Ascending aorta (tissue), 2 donors: ENCODE data around the gene SERPINA4. TPM values are rescaled to one million over a fixed set of nuclear protein-coding genes. Genes with fewer than 3 reads are reported as not detected.

ENCODE experiments used
- DNase-seq, 2 donors: peaks; one replicate each; pipeline ENCODE4 v3.0.0-alpha.2; 2019; ENCODE audit warnings: low spot score in 2 of 2
- H3K27ac ChIP-seq, 2 donors: fragments of 200-600 bp; sonication (generic); one replicate each; pipeline ENCODE4 v1.5.1; 2016 to 2017; ENCODE audit warnings: mild to moderate bottlenecking in 1 of 2
- H3K27me3 ChIP-seq: fragments of 200-600 bp; sonication (generic); one replicate; pipeline ENCODE4 v1.5.1; 2017
- H3K36me3 ChIP-seq, 2 donors: fragments of 200-600 bp; sonication (generic); one replicate each; pipeline ENCODE4 v1.5.1; 2016
- H3K4me1 ChIP-seq, 2 donors: fragments of 200-600 bp; sonication (generic); one replicate each; pipeline ENCODE4 v1.5.1; 2016 to 2017; ENCODE audit warnings: mild to moderate bottlenecking in 1 of 2
- H3K4me3 ChIP-seq, 2 donors: fragments of 200-600 bp; sonication (generic); one replicate each; pipeline ENCODE4 v1.5.1; 2016 to 2017; ENCODE audit warnings: mild to moderate bottlenecking in 1 of 2
- H3K9me3 ChIP-seq, 2 donors: fragments of 200-600 bp; sonication (generic); one replicate each; pipeline ENCODE4 v1.5.1; 2016
- CTCF ChIP-seq, 3 experiments: fragments of 200-600 bp in 2 of 3; fragments of 450-650 bp in 1 of 3; sonication (generic) in 2 of 3; IDR thresholded peaks; one replicate each; pipeline ENCODE4 v1.5.1; 2016 to 2019; ENCODE audit warnings: antibody characterized with exemption in 3 of 3, mild to moderate bottlenecking in 1 of 3, moderate library complexity in 1 of 3
- intact Hi-C: fragments of 100-400 bp; cut with DNase I; formaldehyde crosslinking; loops from one replicate; pipeline ENCODE4 v1.15.1; 2023
- total RNA-seq: library from RNA; depleted of rRNA; stranded (reverse); fragments of >200 nt; gene quantifications from one replicate; pipeline ENCODE4 v1.1.0, GENCODE V29; 2016

Gene SERPINA4
- total RNA-seq, 1 donor from 2014 or later = not detected

GRCh38 chr14:94531187-94531586 lies 30.1 kb upstream of the SERPINA4 start:
- Histone ChIP-seq H3K27me3 (no peaks in the 10 kb centered on the region), H3K36me3 (no peaks in the 10 kb centered on the region), H3K27ac (no peak overlapping the region), H3K4me1 (no peaks in the 10 kb centered on the region), H3K9me3 (no peaks in the 10 kb centered on the region), H3K4me3 (no peak overlapping the region)
- no peak for DNase-seq
- TF ChIP-seq CTCF (IDR thresholded peaks at IDR 0.05) = no peak
- intact Hi-C loops = no loop called here

GRCh38 chr14:94532447-94532846 lies 28.8 kb upstream of the SERPINA4 start:
- intact Hi-C loops = no loop called here
- Histone ChIP-seq H3K9me3 (no peaks in the 10 kb centered on the region), H3K4me3 (no peak overlapping the region), H3K27me3 (no peaks in the 10 kb centered on the region), H3K27ac (no peak overlapping the region), H3K36me3 (no peaks in the 10 kb centered on the region), H3K4me1 (no peaks in the 10 kb centered on the region)
- no peak for TF ChIP-seq CTCF (IDR thresholded peaks at IDR 0.05)
- no peak for DNase-seq

DNA sequence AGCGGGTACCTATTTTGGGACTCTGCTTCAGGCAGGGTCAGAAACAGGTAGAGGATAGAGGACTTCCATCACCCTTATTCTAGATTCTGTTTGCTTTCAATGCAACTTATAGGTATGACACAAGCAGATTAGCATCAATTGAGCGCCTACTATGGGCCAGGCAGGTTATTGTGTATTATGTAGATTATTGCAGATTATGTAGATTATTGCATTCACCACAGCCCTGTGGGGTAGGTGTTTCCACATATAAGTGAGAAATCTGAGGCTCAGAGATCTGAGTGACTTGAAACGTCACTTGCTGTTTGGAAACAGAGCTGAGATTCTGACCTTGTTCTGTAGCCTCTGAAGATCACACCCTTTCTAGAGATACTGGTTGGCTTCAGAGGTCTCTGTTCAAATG lies 25.7 kb upstream of the SERPINA4 start:
- Histone ChIP-seq H3K27me3 (no peaks in the 10 kb centered on the region), H3K36me3 (no peaks in the 10 kb centered on the region), H3K27ac (no peak overlapping the region), H3K4me3 (no peak overlapping the region), H3K9me3 (no peaks in the 10 kb centered on the region), H3K4me1 (no peaks in the 10 kb centered on the region)
- DNase-seq = no peak
- intact Hi-C loops = no loop called here
- TF ChIP-seq CTCF (IDR thresholded peaks at IDR 0.05) = no peak

DNA sequence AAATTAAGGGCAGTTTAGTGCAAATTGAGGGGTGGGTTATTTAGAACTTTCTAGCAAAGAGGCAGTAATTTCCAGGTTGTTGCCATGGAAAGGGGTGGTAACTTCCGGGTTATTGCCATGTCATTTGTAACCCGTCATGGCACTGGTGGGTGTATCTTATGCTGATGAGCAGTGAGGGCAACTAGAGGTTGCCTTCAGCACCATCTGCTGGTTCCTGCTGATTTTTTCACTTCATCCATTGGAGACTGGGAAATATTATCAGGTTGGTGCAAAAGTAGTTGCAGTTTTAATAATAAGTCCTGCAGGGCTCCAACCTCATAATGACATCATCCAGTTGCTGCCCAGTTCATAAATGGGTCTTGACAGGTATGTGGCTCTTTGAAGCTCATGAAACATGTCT lies 24.4 kb upstream of the SERPINA4 start:
- Histone ChIP-seq H3K36me3 (no peaks in the 10 kb centered on the region), H3K9me3 (no peaks in the 10 kb centered on the region), H3K27me3 (no peaks in the 10 kb centered on the region), H3K27ac (no peak overlapping the region), H3K4me3 (no peak overlapping the region), H3K4me1 (no peaks in the 10 kb centered on the region)
- TF ChIP-seq CTCF (IDR thresholded peaks at IDR 0.05) = no peak
- DNase-seq = no peak
- intact Hi-C loops = no loop called here

- Histone ChIP-seq H3K9me3 (no peaks in the 10 kb centered on the region), H3K27ac (no peak overlapping the region), H3K4me3 (no peak overlapping the region), H3K4me1 (no peaks in the 10 kb centered on the region), H3K36me3 (no peaks in the 10 kb centered on the region), H3K27me3 (no peaks in the 10 kb centered on the region)
- no peak for DNase-seq
- no peak for TF ChIP-seq CTCF (IDR thresholded peaks at IDR 0.05)
- intact Hi-C loops = no loop called here
These were observed 23.0 kb upstream of the SERPINA4 start for GRCh38 chr14:94538070-94538740.

DNA sequence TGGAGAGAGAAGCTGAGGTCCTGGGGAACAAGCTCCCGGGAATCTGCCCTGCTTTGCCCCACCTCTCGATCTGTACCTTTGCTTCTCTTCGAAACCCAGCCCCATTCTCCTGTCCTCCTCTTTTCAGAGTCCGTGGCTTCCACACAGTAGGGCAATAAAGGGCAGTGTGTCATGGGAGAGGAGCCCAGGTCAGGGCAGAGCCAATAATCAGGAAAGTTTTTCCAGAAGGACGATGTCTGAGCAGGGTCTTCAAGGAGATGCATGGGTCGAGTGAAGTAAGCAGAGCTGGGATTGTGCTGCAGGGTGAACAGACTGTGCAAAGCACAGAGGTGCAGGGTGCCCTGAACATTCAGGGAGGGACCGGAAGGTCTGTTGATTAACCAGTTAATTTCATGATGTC lies 22.1 kb upstream of the SERPINA4 start:
- H3K36me3 ChIP-seq = no peaks in the 10 kb centered on the region
- no peak for DNase-seq
- H3K4me3 ChIP-seq = no peak overlapping the region
- TF ChIP-seq CTCF (IDR thresholded peaks at IDR 0.05) = no peak
- intact Hi-C loops = no loop called here
- no peaks in the 10 kb centered on the region for H3K27me3 ChIP-seq
- H3K4me1 ChIP-seq = no peaks in the 10 kb centered on the region
- H3K27ac ChIP-seq = no peak overlapping the region
- H3K9me3 ChIP-seq = no peaks in the 10 kb centered on the region
